Eye (tissue), 1 donor: ENCODE results near the gene SRP54.
"Not testable (repeated sequence)": the region's sequence is repeated elsewhere in the genome, so short reads cannot be mapped to it uniquely, and the experiment has no call there.

ENCODE experiments used
- DNase-seq: peaks from one replicate; pipeline ENCODE4 v3.0.0-alpha.2; 2015

The SRP54 gene

GRCh38 chr14:35050652-35051051, 67.9 kb downstream of the SRP54 start:
- DNase-seq = no peak

GRCh38 chr14:35051796-35052195, 69.0 kb downstream of the SRP54 start:
- no peak for DNase-seq

GRCh38 chr14:35052637-35053036, 69.8 kb downstream of the SRP54 start:
- no peak for DNase-seq

GRCh38 chr14:35061113-35061791, 78.5 kb downstream of the SRP54 start:
- not testable (repeated sequence) for DNase-seq

- not testable (repeated sequence) for DNase-seq
Observed at GRCh38 chr14:35065731-35066130, 82.9 kb downstream of the SRP54 start.

GRCh38 chr14:35068238-35069012, 85.6 kb downstream of the SRP54 start:
- DNase-seq = no peak

- no peak for DNase-seq
Observed at GRCh38 chr14:35072226-35072625, 89.4 kb downstream of the SRP54 start.

GRCh38 chr14:35073486-35073885, 90.7 kb downstream of the SRP54 start:
- DNase-seq = no peak

GRCh38 chr14:35078082-35078481, 95.3 kb downstream of the SRP54 start:
- DNase-seq = no peak
